A204.1 (cell line): ENCODE data around the gene PWWP2B.

Experiments used
- FAIRE-seq: peaks from 2 replicates; lab custom pipeline; 2012; peaks lifted over from hg19 to GRCh38; lab: Jason Lieb, UNC

The PWWP2B gene

GRCh38 chr10:132460691-132461090 is 63.7 kb downstream of the PWWP2B start:
- FAIRE-seq = no peak

GRCh38 chr10:132461103-132461682 is 64.2 kb downstream of the PWWP2B start:
- no peak for FAIRE-seq

GRCh38 chr10:132461683-132462231 is 64.8 kb downstream of the PWWP2B start:
- no peak for FAIRE-seq

GRCh38 chr10:132462463-132463332 is 65.7 kb downstream of the PWWP2B start:
- FAIRE-seq = no peak

GRCh38 chr10:132463333-132464255 is 66.6 kb downstream of the PWWP2B start:
- no peak for FAIRE-seq

- FAIRE-seq = no peak
These were observed 67.5 kb downstream of the PWWP2B start for GRCh38 chr10:132464256-132465192.

GRCh38 chr10:132465193-132465888 is 68.3 kb downstream of the PWWP2B start:
- FAIRE-seq = no peak

- FAIRE-seq = no peak
These were observed 69.0 kb downstream of the PWWP2B start for GRCh38 chr10:132465889-132466519.

GRCh38 chr10:132466520-132467463 is 69.8 kb downstream of the PWWP2B start:
- no peak for FAIRE-seq
